Amniotic stem cell (primary cell): ENCODE results near the gene RAB31.

Experiments
- DNase-seq: peaks from one replicate; lab custom pipeline; 2025; lab: John Stamatoyannopoulos, UW

RAB31 gene

GRCh38 chr18:9738266-9738969 lies 30.3 kb downstream of the RAB31 start:
- no peak for DNase-seq

- DNase-seq, result no peak
These were observed 31.4 kb downstream of the RAB31 start for GRCh38 chr18:9739516-9739915.

DNA sequence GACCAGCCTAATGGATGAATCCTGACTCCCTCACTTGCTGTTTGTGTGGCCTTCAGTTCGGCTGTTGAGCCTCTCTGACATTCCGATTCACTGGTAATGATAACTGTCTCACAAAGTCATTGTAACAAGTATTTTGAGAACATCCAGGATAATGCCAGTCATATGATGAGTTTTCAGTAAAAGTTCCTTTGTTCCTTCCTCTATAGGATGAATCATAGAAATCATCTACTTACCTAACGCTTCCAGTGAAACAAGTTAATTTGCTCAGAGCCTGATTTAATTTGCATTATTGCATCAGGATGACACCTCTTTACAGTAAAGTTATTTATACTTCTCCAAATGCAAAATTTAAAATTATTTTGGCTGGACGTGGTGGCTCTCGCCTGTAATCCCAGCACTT lies 32.0 kb downstream of the RAB31 start:
- no peak for DNase-seq

GRCh38 chr18:9741406-9741792 lies 33.3 kb downstream of the RAB31 start:
- DNase-seq, result no peak

DNA sequence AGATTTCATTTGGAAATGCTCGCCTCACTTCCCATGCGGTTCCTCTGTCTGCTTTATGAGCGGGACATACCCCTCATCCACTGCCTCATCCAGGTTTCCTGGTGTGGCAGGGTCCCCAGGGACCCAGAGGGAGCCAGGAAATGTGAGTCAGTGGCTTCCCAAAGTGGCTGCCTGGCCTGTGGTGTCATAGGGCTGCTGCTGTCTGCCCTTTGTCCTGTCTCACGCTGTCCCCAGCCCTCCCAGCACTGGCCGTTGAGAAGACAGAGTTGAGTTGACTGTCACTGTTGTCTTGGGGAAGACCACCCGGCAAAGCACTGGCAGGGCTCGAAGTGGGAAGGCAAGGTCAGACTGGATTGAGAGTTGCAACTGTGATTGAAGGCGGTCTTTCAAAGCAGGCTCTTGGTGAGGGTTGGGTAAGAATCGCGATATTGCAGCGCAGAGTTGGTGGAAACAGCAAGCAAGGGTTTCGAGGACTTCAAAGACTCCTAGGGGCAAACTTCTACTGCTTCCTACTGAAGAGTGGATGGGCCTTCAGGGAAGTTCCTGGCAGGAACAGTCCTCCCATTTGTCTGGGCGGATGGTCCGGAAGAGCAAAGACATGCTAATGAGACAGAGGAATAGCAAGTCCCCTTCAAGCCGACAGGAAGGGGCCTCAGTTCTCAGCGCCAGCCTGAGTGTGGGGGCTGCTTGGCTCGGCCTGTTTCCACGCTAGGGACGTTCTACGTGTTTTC lies 33.9 kb downstream of the RAB31 start:
- DNase-seq, result no peak

- no peak for DNase-seq
These were observed 34.5 kb downstream of the RAB31 start for GRCh38 chr18:9742524-9743131.

GRCh38 chr18:9743200-9744016 lies 35.3 kb downstream of the RAB31 start:
- DNase-seq, result peak; percentile 72

DNA sequence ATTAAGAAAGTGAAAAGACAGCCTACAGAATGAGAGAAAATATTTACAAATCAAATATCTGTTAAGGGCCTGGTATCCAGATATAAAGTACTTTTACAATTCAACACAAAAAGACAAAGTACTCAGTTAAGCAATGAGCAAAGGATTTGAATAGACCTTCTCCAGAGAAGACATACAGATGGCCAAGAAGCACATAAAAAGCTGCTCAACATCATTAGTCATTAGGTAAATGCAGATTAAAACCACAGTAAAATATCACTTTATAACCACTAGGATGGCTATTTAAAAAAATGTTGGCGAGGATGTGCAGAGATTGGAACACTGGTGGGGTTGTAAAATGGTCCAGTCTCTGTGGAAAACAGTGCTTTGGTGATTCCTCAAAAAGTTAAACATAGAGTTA lies 38.9 kb downstream of the RAB31 start:
- DNase-seq, result no peak

DNA sequence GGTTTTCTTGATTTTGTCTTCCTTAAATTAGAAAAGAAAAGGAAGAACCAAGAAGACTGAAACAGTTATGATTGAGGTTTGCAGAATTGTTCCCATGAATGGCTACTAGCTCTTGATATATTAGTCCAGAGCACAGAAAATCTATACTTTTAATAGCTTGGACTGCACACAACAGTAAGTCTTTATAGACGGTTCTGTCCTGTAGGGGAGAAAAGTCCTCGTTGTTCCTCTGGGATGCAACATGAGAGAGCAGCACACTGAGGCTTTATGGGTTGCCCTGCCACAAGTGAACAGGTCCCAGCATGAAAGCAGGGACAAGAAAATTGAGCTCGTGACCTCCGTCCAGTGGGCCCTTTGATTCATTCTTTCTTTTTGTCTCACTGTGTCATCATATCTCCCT lies 41.5 kb downstream of the RAB31 start:
- no peak for DNase-seq

GRCh38 chr18:9750112-9750511 lies 42.0 kb downstream of the RAB31 start:
- no peak for DNase-seq

DNA sequence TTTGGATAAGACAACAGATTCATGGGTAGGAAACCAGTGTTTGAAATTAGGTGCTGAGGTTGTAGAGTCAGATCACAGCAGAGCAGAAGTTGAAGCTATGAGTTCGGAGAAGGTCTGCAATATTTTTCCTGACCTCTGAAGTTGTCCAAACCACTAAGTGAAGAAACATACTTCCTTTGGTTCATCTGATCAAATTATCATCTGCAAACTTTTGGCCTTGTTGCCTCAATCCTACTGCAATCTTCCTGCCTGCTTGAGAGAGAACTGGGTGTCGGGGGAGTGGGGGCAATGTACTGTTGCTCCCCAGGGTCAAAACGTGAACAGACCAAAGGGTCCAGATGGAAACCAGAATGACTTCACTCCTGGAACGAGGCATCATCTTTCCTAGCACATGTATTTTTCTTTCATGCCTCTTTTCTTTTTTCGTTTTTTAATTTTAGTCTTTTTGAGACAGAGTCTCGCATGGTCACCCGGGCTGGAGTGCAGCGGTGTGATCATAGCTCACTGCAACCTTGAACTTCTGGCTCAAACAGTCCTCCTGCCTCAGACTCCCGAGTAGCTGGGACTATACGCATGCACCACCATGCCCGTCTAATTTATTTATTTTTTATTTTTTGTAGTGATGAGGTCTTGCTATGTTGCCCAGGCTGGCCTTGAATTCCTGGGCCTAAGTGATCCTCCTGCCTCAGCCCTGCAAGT lies 42.7 kb downstream of the RAB31 start:
- DNase-seq, result no peak

GRCh38 chr18:9751371-9752031 lies 43.4 kb downstream of the RAB31 start:
- no peak for DNase-seq

DNA sequence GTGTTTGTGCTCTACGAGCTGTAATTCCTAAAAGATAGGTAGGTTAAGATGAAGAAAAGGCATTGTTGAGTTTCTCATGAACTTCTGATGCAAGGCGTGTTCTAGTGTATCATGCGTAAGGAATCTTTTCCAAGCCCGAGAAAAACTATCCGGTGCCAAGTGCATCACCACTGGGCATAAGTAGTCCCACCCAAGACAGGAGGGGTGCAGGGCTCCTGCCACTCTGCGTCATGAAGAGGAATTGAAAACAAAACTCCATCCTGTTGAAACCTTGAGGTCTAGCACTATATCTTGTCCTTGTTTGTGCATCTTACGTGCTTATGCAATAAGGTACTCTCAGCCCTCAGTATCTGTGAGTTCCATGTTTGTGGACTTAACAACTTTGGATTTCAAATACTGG lies 45.7 kb downstream of the RAB31 start:
- DNase-seq, result no peak

DNA sequence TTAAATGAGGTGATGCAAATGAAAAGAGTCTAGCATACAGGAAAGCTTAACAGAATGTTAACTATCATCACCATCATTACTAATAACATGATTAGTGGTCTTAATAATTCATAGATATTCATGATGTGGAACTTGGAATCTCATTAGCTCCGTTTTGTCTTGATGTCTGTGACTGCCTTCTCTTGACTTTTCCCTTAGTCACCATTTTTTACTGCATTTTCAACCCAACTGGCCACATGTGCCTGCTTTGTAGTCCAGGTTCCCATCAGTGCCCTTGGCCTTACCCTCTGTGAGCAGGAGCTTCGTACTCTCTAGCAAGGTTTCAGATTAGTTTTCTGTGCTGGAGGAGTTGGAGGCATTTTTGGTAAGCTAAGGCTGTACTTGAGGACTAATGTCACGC lies 47.0 kb downstream of the RAB31 start:
- no peak for DNase-seq

GRCh38 chr18:9755615-9756014 lies 47.5 kb downstream of the RAB31 start:
- DNase-seq, result no peak

DNA sequence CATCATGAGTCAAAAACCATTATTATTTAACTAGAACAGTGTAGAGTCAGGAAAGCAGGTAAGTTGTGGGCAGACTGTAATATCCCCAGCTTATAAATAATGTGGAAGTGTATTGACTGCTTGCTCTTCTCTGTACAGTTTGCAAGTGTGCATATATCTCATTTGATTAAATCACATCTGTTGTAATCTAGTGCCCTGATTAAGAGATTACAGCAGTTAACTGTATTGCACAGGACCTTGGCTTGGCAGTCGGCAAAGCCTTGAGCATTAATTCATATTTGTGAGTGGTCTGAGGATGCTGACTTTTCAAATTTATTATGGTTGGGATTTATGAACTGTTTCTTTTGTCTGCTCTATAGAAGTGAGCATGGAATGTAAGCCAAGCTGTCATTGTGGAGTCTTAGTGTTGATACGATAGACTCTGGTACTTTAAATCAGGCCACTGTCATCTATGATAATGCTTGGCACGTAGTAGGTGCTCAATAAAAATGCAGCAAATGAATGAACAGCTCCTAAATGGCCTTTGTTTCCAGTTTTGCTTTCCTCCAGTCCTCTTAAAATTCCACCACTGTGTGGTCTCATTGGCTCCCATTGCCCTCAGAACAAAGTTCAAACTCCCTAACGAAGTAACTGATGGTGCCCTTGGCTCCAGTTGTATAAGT lies 48.3 kb downstream of the RAB31 start:
- no peak for DNase-seq

DNA sequence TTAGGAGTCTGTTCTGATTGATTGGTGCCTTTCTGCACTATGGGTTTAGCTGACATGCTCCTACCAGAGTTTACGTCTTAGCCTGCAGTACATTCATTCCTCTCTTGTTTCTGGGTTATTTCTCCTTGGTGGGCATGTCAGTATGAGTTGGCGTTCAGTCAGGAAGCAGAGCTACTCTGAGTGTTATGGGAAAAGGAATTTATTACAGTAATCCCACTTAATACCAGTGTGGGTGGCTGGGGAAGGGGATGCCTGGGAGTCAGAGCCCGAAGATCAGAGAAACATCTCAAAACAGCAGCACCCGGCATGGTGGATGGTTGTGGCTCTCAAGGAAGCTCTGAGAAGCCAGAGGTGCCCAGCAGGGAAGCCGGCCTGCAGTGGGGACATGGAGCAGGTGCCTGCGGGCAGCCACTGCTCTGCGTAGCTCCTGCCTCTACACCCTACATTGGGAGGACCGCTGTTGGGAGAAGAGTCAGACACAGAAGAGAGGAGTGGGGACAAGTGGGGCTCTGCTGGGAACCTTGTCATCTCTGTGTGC lies 48.9 kb downstream of the RAB31 start:
- DNase-seq, result no peak

- DNase-seq, result no peak
These were observed 49.9 kb downstream of the RAB31 start for GRCh38 chr18:9757827-9758621.

DNA sequence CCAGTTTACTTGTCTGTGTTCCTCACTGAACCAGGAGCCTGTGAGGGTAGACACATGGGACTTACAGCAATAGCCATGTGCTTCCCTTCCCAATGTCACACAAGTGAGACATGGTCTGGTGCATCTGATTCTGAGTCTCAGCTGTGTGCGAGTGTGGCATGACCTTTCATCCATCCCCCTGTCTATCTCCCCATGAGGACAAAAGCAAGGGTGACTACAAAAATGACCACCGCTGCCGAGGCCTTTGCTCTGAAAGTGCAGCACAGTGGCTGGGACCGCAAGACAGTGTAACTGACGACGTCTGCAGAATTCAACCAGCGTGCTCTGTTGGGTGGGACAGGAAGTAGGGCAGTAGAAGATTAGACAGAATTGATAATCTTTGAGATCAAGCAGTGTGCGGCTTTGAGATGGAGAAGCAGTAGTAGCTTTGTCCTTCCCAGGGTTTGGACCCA lies 50.5 kb downstream of the RAB31 start:
- no peak for DNase-seq

DNA sequence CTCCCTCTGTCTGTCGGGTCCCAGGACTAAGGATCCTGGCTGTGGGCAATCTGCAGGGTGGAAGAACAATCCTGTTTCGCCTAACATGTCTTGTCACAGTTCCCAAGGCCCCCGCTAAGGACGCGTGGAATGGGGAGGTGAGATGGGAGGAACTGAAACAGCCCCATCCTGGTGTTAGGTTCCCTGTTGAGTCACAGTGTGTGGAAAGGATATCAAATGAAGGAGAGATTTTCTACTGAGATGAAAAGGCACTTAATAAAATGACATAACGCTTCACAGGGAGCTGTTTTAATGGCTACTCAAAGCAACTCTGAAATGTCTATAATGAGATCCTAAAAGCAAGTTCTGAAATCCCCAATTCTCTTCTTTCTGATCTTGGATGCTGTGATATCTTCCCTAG lies 52.5 kb downstream of the RAB31 start:
- no peak for DNase-seq
